Esophagus squamous epithelium (tissue), 4 donors: ENCODE data around the gene VMO1.

Experiments used
- POLR2A ChIP-seq, 4 donors: fragments of 450-650 bp; IDR thresholded peaks; one replicate each; pipeline ENCODE4 v1.6.1; 2017; ENCODE audit warnings: antibody characterized with exemption in 4 of 4, mild to moderate bottlenecking in 4 of 4, moderate library complexity in 3 of 4
- TF ChIP-seq, protein P1 (sequence below), 6 experiments: fragments of 450-650 bp in 4 of 6; fragments of 200-600 bp in 2 of 6; sonication (generic) in 2 of 6; IDR thresholded peaks; one replicate each; pipeline ENCODE4 v1.5.1; 2016 to 2019; ENCODE audit warnings: antibody characterized with exemption in 6 of 6, mild to moderate bottlenecking in 4 of 6, moderate library complexity in 4 of 6

DNA sequence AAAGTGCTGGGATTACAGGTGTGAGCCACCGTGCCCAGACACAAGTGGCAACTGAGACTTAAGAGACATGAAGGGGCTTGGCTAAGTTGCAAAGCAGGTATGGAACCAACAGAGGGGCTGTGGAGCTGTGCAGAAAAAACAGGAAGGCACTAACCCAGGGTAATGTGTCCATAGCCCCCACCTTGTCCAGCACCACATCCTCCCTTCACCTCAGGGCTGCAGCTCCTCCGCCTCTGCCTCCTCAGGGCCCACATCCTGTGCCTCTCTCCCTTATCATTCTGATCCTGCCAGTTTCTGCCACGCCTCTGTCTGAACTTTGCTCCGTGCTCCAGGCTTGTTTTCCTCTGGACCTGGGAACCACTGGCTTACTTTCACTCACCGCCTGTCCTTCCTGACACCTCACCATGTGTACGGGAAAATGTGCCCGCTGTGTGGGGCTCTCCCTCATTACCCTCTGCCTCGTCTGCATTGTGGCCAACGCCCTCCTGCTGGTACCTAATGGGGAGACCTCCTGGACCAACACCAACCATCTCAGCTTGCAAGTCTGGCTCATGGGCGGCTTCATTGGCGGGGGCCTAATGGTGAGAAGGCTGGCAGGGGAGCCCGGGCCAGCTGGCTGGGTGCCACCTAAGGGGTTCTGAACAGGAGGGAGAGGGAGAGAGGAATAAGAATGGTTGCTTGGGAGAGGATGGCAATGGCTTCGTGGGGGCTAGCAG is 14.5 kb downstream of the VMO1 start, which contains the start of gene TM4SF5:
- TF ChIP-seq, protein P1, sequence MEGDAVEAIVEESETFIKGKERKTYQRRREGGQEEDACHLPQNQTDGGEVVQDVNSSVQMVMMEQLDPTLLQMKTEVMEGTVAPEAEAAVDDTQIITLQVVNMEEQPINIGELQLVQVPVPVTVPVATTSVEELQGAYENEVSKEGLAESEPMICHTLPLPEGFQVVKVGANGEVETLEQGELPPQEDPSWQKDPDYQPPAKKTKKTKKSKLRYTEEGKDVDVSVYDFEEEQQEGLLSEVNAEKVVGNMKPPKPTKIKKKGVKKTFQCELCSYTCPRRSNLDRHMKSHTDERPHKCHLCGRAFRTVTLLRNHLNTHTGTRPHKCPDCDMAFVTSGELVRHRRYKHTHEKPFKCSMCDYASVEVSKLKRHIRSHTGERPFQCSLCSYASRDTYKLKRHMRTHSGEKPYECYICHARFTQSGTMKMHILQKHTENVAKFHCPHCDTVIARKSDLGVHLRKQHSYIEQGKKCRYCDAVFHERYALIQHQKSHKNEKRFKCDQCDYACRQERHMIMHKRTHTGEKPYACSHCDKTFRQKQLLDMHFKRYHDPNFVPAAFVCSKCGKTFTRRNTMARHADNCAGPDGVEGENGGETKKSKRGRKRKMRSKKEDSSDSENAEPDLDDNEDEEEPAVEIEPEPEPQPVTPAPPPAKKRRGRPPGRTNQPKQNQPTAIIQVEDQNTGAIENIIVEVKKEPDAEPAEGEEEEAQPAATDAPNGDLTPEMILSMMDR (IDR thresholded peaks at IDR 0.05) = no peak
- TF ChIP-seq POLR2A (IDR thresholded peaks at IDR 0.05) = no peak
